ENCODE results near the gene APBB1IP.

GRCh38 chr10:26457088-26457487, 18.9 kb downstream of the APBB1IP start:
- TF ChIP-seq CTCF (IDR thresholded peaks at IDR 0.05; ENCODE audit: control extremely low read depth in 1 of 3, insufficient read depth in 1 of 3, low read depth in 1 of 3, low read length in 3 of 3) (no peak), EZH2 (IDR thresholded peaks at IDR 0.05; ENCODE audit: low read depth, low read length, severe bottlenecking) (no peak), EGR1 (IDR thresholded peaks at IDR 0.05; ENCODE audit: borderline replicate concordance, low read depth, low read length) (no peak), HDAC6 (IDR thresholded peaks at IDR 0.05; ENCODE audit: low read depth, low read length) (no peak), NRF1 (IDR thresholded peaks at IDR 0.05; ENCODE audit: low read depth, low read length) (no peak), NANOG (IDR thresholded peaks at IDR 0.05; ENCODE audit: insufficient read depth, low read depth, low read length, poor library complexity, severe bottlenecking) (no peak), TBP (IDR thresholded peaks at IDR 0.05; ENCODE audit: low read depth, low read length) (no peak)

Measured in H1 (cell line).